NCI-H2227 treated with DMSO at 0.1 percent for 48 hours (cell line): ENCODE measurements around the gene CELF2.

Experiments
- DNase-seq: peaks from one replicate; lab custom pipeline; 2025; lab: John Stamatoyannopoulos, UW

The CELF2 gene

DNA sequence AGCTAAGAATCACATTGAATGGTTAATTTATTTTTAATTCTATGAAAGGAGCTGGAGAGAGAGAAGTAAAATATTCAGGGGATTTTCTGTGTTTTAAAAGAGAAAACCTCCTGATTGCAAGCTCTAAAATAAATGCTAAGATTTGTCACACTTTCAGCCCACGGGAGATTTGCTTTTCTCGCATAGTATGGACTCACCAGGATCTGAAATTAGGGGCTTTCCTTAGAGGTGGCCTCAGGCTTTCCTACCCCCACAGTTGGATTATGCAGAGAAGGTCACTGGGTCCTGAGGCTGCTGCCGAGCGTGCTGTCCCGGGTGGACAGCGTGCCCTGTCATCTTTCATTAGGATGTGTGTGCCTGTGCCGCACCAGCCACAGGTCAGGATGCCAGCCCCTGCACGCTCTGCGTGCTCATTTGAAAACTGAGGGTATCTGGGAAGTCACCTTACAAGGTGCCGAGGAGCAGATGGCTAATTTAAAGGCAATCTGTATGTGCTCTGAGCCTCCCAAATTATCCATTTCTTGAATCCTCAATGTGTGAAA is 258.8 kb downstream of the CELF2 start:
- DNase-seq = no peak

DNA sequence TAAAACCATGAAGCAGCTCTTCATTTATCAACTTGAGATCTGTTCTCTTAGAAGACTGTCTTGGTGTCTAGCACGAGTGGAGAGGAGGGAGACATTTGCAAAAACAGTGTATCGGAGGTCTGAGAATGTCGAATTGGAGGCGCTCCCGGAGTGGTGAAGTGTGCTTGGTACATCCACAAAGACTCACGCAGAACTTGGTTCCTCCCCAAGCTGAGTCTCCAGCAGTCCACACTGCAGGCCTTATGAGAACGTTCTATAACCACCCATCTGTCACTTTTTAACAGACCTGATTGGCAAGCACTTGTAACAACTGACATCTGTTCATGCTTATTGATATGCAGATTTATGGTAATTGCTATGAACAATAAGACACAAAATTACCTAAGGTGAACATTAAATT is 261.6 kb downstream of the CELF2 start:
- DNase-seq = no peak

DNA sequence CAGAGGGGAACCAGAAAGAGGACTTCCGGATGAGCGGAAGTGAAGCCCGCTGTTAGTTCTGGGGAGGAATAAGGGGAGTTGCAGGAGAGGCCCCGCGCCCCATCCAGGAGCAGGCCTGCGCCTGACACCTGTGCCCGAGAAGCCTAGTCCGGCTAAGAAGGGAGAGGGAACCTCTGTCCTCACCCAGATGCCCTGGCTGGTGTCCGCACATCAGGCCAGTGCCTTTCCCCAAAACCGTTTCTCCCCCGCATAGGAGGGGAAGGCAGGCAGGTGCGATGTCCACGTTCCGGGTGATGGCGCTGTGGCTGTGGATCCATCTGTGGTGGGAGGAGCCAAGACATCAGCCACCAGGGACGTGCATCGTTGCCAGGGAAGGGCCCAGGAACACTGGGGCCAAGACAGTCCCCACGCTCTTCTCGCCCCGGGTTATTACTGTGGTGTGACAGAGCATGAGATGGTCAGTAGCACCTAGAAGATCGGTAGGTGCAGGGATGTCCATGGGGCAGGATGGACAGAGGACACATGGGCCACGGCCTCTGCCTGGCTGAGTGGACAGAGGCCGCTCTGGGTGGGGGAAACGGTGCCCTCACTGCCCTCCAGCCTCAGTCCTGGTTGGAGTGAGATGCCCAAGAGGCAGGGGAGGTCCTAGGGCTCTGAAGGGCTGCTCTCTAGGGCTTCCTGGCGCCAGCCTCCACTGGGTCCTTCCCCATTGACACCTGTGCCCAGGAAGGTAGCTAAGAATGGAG is 262.7 kb downstream of the CELF2 start:
- DNase-seq = no peak

DNA sequence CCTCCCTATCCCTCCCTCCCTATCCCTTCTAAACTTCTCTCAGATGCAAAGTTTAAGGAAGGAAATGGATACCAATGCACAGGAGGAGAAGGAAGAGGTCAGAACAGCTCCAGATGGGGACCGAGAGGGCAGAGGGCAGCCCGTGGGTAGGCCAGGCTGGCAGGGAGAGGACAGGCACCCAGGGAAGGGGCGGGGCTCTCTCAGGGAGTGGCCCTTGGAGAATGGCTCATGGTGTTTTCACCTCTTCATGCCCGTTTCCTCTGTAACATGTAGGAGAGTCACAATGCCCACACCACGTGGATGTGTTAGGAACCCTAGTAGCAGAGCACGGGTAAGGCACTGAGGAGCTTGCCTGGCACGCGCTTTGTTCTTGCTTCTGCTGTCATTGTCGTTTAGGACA is 264.5 kb downstream of the CELF2 start:
- no peak for DNase-seq

DNA sequence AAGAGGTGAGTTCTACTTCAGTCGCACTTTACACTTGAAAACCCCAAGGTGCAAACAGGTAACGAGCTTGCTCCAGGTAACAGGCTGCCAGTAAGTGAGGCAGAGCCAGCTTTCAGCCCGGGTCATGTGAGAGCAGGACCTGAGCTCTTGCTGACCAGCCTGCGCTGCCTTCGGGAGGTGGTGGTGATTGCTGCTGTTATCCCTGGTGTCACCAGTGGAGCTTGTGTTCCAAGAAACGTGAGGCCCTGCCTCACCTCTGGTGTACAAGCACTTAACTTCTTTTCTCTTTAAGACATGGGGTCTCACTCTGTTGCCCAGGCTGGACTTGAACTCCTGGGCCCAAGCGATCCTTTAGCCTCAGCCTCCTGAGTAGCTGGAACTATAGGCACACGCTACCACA is 265.0 kb downstream of the CELF2 start:
- no peak for DNase-seq

DNA sequence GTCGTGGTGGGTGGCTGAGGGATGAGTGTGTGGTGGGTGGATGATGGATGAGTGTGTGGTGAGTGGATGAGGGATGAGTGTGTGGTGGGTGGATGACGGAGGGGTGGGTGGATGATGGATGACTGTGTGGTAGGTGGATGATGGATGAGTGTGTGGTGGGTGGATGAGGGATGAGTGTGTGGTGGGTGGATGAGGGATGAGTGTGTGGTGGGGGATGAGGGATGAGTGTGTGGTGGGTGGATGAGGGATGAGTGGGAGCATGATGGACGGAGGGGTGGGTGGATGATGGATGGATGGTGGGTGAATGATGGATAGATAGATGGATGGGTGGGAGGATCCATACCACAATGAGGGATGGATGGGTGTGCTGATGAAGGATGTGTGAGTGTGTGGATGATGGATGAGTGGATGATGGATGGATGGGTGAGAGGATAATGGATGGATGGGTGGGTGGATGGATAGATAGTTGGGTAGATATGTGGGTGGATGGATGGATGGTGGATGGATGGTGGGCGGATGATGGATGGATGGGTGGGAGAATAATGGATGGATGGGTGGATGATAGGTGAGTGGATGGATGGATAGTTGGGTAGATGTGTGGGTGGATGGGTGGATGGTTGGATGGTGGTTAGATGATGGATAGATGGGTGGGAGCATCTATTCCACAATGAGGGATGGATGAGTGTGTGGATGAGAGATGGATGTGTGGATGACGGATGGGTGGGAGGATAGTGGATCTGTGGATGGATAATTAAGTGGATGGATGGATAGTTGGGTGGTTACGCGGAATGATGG is 266.8 kb downstream of the CELF2 start:
- no peak for DNase-seq

DNA sequence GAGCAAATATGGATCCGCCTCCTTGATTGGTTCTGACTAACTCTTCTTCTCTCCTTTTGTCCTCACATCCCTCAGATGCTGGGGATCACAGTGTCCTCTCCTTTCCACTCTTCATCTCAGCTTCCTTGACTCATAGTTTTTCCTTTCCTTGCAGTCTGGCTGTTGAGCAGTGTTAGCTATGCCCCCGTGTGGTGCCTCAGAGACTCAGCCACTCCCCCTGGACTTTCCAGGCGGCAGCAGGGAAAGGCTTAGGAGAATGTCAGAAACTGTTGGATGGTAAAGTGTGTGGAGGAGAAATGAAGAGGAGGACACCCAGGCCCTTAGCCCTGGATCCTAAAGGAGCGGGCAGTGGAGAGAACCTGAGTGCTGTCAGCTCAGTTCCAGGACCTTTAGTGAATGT is 267.5 kb downstream of the CELF2 start:
- no peak for DNase-seq

DNA sequence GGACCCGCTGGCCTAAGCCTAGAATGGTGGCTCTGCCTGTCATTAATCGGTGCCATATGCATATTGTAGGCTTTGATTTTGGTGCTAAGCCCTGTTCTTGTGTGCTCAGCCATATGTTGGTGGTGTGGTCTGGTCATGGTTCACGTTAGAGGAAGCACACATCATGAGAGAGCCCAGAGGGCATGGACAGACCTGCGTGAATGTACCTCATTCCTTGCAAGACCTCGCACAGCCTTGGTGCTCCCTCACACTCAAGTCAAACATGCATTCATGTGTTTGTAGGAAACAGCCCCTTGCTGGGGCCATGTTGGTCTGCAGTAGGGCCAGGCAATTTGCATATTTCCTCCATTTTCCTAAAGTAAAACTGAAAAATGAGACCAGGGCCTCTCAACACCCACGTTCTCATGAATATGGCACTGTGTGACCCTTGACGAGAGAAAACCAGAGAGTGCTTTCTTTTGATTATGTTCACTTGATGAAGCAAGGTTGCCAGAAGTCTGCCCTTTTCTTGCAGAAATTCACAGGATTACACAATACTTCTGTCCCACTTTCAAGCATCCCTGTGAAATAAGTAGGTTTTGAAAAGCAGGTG is 268.7 kb downstream of the CELF2 start:
- DNase-seq = no peak

DNA sequence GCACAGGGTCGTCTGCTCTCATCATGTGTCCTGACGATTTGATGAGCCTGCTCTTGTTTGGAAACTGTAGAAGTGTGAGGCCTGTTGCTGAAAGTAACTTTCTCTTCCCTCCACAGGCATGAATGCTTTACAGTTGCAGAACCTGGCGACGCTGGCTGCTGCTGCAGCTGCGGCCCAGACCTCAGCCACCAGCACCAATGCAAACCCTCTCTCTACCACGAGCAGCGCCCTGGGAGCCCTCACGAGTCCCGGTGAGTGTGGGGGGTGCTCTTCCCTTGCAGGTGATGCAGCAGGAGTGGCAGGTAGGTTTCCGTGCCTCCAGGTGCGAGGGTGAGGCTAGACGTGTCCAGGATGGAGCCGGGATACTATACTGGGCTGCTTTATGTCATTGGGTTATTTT is 270.6 kb downstream of the CELF2 start:
- DNase-seq = no peak

DNA sequence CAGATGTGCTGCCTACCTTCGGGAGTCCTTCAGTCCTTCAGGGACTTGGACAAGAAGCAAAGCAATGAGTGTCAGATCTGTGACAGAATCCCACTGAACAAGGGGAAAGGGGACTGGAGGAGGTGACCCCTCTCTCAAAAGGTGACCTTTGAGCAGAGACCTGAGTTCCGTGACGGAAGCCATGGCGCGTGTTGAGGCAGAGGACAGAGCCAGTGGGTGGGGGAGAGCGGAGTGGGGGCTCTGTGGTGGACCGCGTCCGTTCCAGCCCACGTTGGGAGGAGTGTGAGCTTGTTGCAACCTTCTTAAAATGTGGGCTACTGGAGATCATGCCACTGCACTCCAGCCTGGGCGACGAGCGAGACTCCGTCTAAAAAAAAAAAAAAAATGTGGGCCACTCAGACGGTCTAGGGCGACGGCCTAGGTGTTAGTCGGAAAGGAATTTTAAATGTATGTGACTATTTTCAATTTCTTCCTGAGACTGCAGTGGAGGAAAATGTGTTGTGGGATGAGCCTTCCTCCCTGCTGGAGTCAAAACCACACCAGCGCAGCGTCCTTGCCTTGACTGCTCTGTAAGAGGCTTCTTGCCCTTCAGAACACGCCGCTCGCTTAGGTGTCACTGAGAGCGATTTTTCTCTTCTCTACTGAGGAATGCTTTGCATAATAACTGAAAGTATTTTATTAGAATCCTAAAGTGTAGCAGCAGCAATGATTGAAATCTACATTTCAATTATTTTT is 272.7 kb downstream of the CELF2 start:
- DNase-seq = no peak

DNA sequence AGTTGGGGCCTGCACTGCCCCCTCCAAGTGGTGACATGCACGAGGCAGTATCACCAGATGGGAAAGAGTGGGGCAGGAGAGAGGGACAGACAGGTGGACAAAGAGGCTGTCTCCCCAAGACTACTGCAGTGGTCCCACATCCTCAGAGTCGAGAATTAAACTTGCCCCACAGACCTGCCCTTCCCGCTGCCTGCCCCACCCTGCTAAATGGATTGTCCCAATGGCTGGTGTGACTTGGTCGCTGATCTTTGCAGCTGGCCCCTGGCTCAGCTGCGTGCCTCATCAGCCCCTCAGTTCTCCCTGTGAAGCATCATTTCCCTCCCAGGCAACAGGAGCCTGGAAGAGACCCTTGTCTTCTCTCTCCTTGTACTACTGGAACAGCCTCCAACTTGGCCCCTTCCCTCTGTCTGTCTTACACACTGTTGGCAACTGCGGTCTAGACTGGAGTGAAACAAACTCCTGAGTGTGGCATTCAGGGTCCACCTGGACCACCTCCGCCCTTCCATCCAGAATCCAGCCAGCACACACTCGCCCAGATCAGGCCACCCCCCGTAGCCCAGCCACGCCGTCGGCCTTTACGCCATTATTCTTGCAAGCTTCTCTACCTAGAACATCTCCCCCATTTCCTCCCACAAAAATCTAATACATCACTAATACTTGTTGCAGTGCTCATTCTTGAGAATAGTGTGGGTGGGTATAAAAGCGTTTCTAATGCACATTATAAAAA is 275.1 kb downstream of the CELF2 start:
- no peak for DNase-seq

DNA sequence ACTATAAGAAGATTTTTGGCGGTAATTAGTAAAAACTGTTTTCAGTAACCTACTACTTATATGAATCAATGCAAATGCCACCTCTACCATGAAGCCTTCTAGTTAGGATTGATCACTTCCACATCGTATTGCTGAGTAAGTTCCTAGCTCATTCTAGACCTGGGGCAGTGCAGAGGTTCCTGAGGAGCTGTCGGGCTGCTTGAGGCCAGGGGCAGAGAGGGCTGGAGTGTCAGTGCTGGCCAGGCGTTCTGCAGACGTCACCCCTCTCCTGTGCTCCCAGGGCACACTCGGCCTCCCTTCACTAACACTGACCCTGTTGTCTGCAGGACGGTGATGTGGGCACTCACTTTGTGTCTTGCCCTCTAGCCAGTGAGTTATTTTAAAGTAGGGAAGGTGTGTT is 275.7 kb downstream of the CELF2 start:
- DNase-seq = no peak

DNA sequence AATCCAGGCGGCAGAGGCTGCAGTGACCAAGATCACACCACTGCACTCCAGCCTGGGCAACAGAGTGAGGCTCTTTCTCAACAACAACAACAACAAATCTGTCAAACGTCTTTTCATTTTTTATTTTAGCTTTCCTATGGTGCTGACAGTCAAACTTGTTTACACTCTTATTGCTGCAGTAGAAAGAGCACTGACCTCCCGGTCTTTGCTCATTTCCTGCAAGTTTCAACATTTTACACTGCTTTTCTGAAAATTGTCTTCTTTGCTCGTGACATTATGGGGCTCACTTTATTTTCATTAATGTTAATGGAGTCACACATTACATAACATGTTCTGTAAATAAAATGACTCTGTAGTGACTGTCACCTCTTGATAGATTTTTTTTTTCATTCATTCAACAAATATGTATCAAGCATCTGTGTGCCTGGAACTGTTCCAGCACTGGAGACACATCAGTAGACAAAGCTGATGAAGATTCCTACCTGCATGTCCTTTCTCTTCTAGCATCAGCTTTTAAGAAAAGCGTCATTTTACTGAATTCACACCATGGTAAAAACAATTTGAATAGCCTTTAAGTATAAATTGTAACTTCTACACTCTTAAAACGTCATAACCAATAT is 277.3 kb downstream of the CELF2 start:
- no peak for DNase-seq

DNA sequence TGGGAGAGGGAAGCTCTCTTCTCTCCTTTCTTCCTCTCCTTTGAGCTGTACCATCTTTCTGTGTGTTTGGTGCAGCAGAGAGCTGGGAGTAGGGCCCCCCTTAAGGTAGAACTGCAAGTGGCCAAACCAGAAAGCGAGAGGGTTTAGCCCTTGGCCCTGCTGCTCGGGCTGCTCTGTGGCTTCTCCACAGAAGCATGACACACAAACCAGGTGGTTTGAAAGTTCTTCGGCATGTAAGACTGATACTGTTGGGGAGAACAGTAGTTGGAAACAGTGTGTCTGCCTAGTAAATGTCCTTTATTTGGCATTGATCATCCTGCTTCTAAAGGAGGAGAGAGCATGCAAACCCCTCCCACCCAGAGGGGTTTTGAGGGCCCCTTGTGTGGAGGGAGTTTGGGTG is 277.8 kb downstream of the CELF2 start:
- no peak for DNase-seq

DNA sequence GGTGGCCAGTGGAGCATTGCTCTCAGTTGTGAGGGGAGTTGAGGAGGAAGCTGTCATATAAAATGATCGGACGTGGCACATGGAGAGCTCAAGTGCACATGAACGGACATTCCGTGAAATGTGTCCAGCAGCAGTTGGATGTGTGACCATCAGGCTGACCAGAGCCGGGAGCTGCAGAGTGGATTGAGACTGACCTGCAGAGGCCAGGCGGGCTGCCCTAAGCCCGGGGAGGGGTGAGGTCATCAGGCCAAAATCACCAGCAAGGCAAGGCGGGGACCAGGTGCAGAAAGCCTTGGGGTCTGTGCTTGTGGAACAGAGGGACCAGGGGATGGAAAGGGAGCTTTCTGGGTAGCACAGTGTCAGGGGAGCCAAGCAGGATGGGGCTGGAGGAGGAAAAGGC is 279.5 kb downstream of the CELF2 start:
- no peak for DNase-seq

DNA sequence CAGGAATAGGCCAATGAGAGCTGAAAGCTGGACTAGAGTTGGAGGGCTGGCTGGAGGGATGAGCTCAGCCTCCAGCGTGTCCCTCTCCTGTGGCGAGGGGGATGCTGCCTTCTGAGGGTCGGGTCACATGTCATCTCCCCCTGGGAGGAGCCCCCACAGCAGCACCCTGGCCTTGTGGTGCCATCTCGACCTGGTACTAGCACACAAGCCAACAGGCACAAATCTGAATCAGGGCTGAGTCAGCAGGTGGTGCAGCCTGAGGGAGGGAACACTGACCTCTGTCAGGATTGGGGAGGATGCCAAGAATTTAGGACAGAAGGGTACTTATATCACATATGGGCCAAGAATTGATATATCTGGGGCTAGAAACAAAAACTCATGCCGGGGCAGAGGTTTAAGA is 280.4 kb downstream of the CELF2 start:
- no peak for DNase-seq

DNA sequence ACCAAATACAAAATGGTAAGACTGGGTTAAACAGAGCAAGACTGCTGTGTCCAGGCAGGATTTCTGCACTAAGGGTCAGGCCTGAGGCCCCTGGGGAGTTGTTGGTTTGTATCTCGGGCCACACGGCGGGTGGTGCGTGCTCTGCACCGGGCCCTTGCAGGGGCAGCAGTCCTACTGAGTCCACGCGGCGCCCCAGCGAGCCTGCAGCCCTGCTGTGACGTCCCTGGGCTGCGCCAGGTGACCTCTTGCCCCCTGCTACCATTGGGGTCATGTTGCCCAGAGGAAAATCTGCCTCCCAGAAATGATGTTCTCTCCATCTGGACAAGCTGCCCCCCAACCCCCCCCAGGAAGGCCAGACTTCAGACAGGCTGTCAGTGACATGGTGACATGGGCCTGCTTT is 281.5 kb downstream of the CELF2 start:
- no peak for DNase-seq

DNA sequence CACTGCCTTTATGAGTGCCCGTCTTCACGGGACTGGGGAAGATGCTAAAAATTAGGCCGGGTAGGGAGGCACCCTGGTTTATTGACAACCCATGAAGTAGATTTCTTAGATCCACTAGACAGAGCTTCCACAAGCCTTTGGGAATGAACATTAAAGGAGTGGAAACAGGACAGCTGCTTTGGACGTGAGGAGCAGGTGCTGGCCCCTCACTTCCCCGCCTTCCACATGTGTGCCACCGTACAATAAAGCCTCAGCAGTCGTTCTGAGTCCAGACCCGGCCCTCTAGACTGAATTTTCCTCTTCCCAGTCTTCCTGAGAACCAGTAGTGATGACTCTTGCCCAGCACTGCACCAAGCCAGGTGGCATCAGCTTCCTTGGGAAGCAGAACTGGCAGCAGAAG is 282.4 kb downstream of the CELF2 start:
- DNase-seq = no peak

DNA sequence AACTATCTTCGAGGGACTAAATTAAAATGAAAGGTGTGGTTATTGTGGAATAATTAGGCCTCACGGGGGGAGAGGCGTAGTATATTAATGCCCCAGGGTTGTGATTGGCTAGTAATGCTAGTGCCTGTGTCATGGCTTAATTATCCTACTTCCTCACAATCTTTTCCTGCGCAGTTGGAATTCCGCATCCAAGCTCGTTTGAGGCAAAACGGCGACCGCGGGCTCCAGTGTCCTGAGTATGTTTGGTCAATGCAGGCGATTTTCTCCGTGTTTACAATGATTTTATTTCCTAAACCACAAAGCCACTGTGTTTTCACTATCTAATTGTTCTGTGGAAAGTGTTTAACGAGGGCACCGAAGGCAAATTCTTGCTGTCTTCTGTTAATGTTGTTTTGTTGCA is 282.9 kb downstream of the CELF2 start:
- no peak for DNase-seq

DNA sequence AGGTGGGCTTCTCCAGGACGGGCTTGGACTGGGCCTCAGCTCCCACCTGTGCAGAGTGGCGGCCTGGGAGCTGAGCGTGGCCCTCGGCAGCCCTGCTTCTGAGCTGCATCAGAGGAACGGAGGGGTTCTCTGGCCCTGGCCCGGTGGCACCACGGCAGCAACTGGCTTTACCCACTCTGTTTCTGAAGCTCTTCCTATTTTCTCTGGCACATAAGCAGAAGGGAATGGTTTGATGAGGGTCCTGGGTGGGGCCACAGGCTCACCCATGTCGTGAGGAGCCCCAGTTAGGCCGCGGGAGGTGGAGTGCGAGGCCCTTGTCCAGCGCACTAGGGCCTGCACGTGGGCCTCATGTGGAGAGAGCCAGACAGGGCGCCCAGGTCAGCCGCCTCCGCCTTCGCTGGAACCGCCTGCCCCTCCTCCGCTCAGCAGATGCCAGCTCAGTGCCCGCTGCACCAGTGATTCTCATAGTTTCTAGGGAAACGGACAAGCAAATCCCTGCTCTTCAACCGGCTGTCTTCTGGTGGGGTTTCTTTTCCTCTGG is 284.0 kb downstream of the CELF2 start:
- no peak for DNase-seq

DNA sequence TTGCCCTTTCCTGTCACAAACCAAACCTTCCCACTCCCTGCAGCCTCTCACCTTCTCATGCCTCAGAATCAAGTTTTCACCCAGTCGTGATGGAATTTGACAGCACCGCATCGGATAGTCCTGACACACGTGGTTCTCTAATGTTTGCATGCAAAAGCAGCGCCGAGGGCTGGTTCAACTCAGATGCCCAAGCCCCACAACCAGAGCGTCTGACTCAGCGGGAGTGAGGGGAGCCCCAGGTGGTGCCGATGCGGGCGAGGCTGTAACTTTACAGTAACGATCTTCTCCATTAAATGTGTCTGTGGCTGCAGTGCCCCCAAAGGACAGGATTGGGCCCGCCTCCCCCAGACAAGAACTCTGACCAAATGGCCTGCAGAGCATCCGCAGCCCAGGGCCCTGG is 284.5 kb downstream of the CELF2 start:
- no peak for DNase-seq
